Keratinocyte (primary cell): Measurements from ENCODE around the gene SELENOK. TPM values are rescaled to one million over a fixed set of nuclear protein-coding genes. Genes with fewer than 3 reads are reported as not detected.

Experiments
- DNase-seq: peaks from one replicate; pipeline ENCODE4 v3.0.0-alpha.2; 2011; ENCODE audit warnings: low read depth, missing footprints, low spot score
- FAIRE-seq: peaks from 2 replicates; lab custom pipeline; 2011; peaks lifted over from hg19 to GRCh38; lab: Jason Lieb, UNC
- H2AFZ ChIP-seq: 2 replicates; pipeline ENCODE4 v1.6.0; 2012; ENCODE audit warnings: low read length, control low read depth, inconsistent platforms; ENCODE audit not compliant: control insufficient read depth
- H3K27ac ChIP-seq: 2 replicates; pipeline ENCODE4 v1.5.1; 2011; ENCODE audit warnings: low read length; ENCODE audit not compliant: control insufficient read depth, insufficient read depth
- H3K27me3 ChIP-seq: 3 replicates; pipeline ENCODE4 v1.6.0; 2011; ENCODE audit warnings: low read length; ENCODE audit not compliant: control insufficient read depth, insufficient read depth; ENCODE audit errors: extremely low read depth
- H3K36me3 ChIP-seq, 2 experiments: 2 replicates in 1 of 2; 3 replicates in 1 of 2; pipeline ENCODE4 v1.5.1; 2011; ENCODE audit warnings: low read length in 2 of 2, mild to moderate bottlenecking in 1 of 2; ENCODE audit not compliant: control insufficient read depth in 2 of 2, insufficient read depth in 2 of 2; ENCODE audit errors: extremely low read depth in 1 of 2
- H3K4me1 ChIP-seq: 3 replicates; pipeline ENCODE4 v1.5.1; 2011; ENCODE audit warnings: low read length; ENCODE audit not compliant: control insufficient read depth, insufficient read depth; ENCODE audit errors: extremely low read depth
- H3K4me2 ChIP-seq: 3 replicates; pipeline ENCODE4 v1.6.0; 2011; ENCODE audit warnings: low read depth, low read length; ENCODE audit not compliant: control insufficient read depth, insufficient read depth; ENCODE audit errors: extremely low read depth
- H3K4me3 ChIP-seq, 3 experiments: fragments of 200-600 bp in 1 of 3; sonication (generic) in 1 of 3; 2 replicates in 2 of 3; 3 replicates in 1 of 3; pipeline ENCODE4 v1.5.1; 2011 to 2016; ENCODE audit warnings: low read length in 3 of 3, mild to moderate bottlenecking in 3 of 3, control low read depth in 2 of 3, inconsistent platforms in 1 of 3, low read depth in 1 of 3, mixed read lengths in 1 of 3, mixed run types in 1 of 3, moderate library complexity in 1 of 3; ENCODE audit not compliant: control insufficient read depth in 2 of 3, insufficient read depth in 2 of 3; ENCODE audit errors: extremely low read depth in 1 of 3
- H3K79me2 ChIP-seq: 2 replicates; pipeline ENCODE4 v1.6.0; 2012; ENCODE audit warnings: low read length; ENCODE audit not compliant: control insufficient read depth, insufficient read depth
- H3K9ac ChIP-seq: 3 replicates; pipeline ENCODE4 v1.6.0; 2011; ENCODE audit warnings: low read length; ENCODE audit not compliant: control insufficient read depth, insufficient read depth; ENCODE audit errors: extremely low read depth
- H3K9me1 ChIP-seq: 3 replicates; pipeline ENCODE4 v1.6.0; 2011; ENCODE audit warnings: low read length; ENCODE audit not compliant: control insufficient read depth, insufficient read depth; ENCODE audit errors: extremely low read depth
- H3K9me3 ChIP-seq: 2 replicates; pipeline ENCODE4 v1.5.1; 2012; ENCODE audit warnings: low read depth, low read length; ENCODE audit not compliant: control insufficient read depth
- H4K20me1 ChIP-seq: 3 replicates; pipeline ENCODE4 v1.6.0; 2011; ENCODE audit warnings: low read length; ENCODE audit not compliant: control insufficient read depth, insufficient read depth; ENCODE audit errors: extremely low read depth
- CTCF ChIP-seq, 3 experiments: IDR thresholded peaks in 1 of 3; conservative IDR thresholded peaks in 1 of 3; optimal IDR thresholded peaks in 1 of 3; 2 replicates in 2 of 3; 3 replicates in 1 of 3; pipeline versions ENCODE3 to v1.5.1; 2011; ENCODE audit warnings: low read length in 3 of 3, mild to moderate bottlenecking in 3 of 3, moderate library complexity in 2 of 3, control low read depth in 1 of 3, inconsistent platforms in 1 of 3; ENCODE audit not compliant: insufficient read depth in 2 of 3; ENCODE audit errors: extremely low read depth in 1 of 3
- EZH2 ChIP-seq: IDR thresholded peaks from one replicate; pipeline ENCODE4 v1.6.1; 2012; ENCODE audit warnings: inconsistent platforms, mild to moderate bottlenecking, low read length, moderate library complexity
- dilution Hi-C: fragments of 300-500 bp; cut with MboI; formaldehyde crosslinking; loops from one replicate; pipeline ENCODE4 v1.7.0; 2020; ENCODE audit warnings: low sequenced_read_pairs; ENCODE audit not compliant: extremely low pct_ligation_motif_present
- polyA plus RNA-seq, 5 experiments: library from polyadenylated mRNA; depleted of rRNA in 3 of 5; stranded (reverse) in 3 of 5; stranded (forward) in 1 of 5; unstranded in 1 of 5; fragments of >200 nt; gene quantifications; 1 replicate in 1 of 5; 2 replicates in 3 of 5; 3 replicates in 1 of 5; pipeline versions ENCODE4 v1.2.1 to v1.2.3, GENCODE V29; 2011 to 2012; ENCODE audit warnings: missing spikeins in 2 of 5, low read depth in 1 of 5, low replicate concordance in 1 of 5

SELENOK gene
- polyA plus RNA-seq, 1 donor (not counting 4 experiments of a cell fraction or from before 2014, with no cell fraction given): 94.9 TPM

GRCh38 chr3:53899750-53900149 lies 8.1 kb upstream of the SELENOK start:
- TF ChIP-seq CTCF (optimal IDR thresholded peaks at IDR 0.05 in 1 of 3, IDR thresholded peaks at IDR 0.05 in 1 of 3, conservative IDR thresholded peaks at IDR 0.05 in 1 of 3; ENCODE audit: extremely low read depth in 1 of 3, insufficient read depth in 2 of 3, low read length in 3 of 3): no peak
- Histone ChIP-seq H3K36me3 (no peaks in the 10 kb centered on the region), H4K20me1 (no peaks in the 10 kb centered on the region), H3K27me3 (no peaks in the 10 kb centered on the region), H3K4me1 (peaks cover 1% of the 10 kb centered on the region), H3K79me2 (no peaks in the 10 kb centered on the region), H3K9me1 (no peaks in the 10 kb centered on the region), H3K9me3 (no peaks in the 10 kb centered on the region), H3K4me3 (no peak overlapping the region), H3K27ac (no peak overlapping the region), H3K9ac (no peak overlapping the region), H2AFZ (no peak overlapping the region), H3K4me2 (no peak overlapping the region)
- dilution Hi-C loops: no loop called here
- no peak for DNase-seq
- FAIRE-seq: no peak

GRCh38 chr3:53892286-53892637 lies 603 bp upstream of the SELENOK start:
- peaks cover 34% of the 10 kb centered on the region for H3K79me2 ChIP-seq
- FAIRE-seq: no peak
- peak overlapping the region; percentile 99 for H3K9ac ChIP-seq

More at GRCh38 chr3:53892286-53892637, 603 bp upstream of the SELENOK start:
- no peaks in the 10 kb centered on the region for H3K36me3 ChIP-seq
- no peaks in the 10 kb centered on the region for H3K9me3 ChIP-seq
- H3K4me1 ChIP-seq: peaks cover 18% of the 10 kb centered on the region
- peak overlapping the region; percentile 93 for H2AFZ ChIP-seq
- peak overlapping the region; percentile 86 for H3K4me2 ChIP-seq
- H3K27me3 ChIP-seq: no peaks in the 10 kb centered on the region
- peak overlapping the region; percentile 79 to 99 (median 87) for H3K4me3 ChIP-seq
- peak overlapping the region; percentile 97 for H3K27ac ChIP-seq
- dilution Hi-C loops: no loop called here
- TF ChIP-seq EZH2 (no peak), CTCF (optimal IDR thresholded peaks at IDR 0.05 in 1 of 3, IDR thresholded peaks at IDR 0.05 in 1 of 3, conservative IDR thresholded peaks at IDR 0.05 in 1 of 3; ENCODE audit: extremely low read depth in 1 of 3, insufficient read depth in 2 of 3, low read length in 3 of 3) (no peak)
- DNase-seq: no peak
- H3K9me1 ChIP-seq: peaks cover 6% of the 10 kb centered on the region
- H4K20me1 ChIP-seq: no peaks in the 10 kb centered on the region
